Embryonic facial prominence (tissue), 1 donor: Measurements from ENCODE around the gene MED27.

ENCODE experiments used
- DNase-seq: peaks from one replicate; pipeline ENCODE4 v3.0.0-alpha.2; 2016; ENCODE audit errors: extremely low spot score

Gene MED27

DNA sequence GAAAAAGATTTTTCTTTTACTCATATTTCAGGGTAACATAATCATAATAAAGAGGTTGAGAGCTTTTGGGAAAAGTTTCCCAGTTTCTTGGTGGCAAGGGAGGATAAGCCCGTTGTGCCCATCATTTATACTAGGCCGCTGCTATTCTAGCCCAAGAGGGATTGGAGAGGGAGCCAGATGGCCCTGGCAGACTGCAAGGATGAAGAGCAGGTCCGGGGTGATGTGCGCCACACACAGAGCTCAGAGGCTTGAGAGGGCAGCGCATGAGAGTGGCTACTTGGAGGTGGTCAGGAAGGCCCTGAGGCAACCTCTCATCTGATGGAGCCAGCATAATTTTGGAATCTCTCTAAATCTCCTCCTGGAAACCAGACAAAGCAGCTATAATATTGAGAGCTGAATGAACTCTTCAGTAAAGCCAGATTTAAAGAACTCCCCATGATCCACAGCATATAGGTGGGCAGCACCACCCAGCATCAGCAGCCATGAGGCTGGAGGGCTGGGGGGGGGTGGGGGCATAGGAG is 110.1 kb downstream of the MED27 start:
- no peak for DNase-seq

DNA sequence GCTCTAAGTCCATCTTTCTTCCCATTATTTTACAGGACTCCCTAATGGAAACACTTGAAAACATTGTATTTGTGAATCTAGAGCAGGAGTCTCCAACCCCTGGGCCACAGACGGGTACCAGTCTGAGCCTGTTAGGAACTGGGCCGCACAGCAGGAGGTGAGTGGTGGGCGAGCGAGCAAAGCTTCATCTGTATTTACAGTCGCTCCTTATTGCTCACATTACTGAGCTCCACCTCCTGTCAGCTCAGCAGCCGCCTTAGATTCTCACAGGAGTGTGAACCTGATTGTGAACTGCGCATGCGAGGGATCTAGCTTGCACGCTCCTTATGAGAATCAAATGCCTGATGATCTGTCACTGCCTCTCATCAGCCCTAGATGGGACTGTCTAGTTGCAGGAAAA is 111.0 kb downstream of the MED27 start:
- no peak for DNase-seq

DNA sequence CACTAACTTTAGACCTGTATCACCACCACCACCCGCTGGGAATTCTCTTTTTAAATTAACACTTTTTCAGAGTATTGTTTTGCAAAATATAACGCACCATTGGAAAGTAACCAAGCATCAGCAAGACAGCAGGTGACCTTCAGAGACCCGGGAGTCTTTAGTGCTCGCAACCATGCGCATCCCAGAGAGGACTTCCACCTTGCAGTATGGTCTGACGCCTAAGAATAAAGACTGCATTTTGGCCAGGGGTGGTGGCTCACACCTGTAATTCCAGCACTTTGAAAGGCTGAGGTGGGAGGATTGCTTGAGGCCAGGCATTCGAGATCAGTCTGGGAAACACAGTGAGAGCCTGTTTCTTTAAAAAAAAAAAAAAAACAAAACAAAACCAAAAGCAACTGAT is 113.8 kb downstream of the MED27 start:
- no peak for DNase-seq

DNA sequence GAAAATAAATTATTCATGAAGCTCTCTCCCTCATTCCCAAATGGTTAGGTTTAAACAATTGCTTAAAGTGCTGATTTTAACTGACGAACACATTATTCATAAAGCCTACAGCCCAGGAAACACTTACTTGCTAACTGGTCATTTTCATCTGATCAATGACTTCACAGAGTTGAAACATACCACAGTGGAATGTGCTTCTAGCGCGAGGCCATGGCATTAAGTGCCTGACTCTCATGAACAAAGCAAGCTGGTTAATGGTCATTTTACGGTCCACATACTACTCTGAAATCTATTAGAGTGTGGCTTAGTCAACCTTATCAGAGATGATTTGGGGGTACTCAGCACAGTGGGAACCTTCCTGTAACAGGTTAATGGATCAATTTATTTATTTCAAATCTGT is 114.6 kb downstream of the MED27 start:
- no peak for DNase-seq

DNA sequence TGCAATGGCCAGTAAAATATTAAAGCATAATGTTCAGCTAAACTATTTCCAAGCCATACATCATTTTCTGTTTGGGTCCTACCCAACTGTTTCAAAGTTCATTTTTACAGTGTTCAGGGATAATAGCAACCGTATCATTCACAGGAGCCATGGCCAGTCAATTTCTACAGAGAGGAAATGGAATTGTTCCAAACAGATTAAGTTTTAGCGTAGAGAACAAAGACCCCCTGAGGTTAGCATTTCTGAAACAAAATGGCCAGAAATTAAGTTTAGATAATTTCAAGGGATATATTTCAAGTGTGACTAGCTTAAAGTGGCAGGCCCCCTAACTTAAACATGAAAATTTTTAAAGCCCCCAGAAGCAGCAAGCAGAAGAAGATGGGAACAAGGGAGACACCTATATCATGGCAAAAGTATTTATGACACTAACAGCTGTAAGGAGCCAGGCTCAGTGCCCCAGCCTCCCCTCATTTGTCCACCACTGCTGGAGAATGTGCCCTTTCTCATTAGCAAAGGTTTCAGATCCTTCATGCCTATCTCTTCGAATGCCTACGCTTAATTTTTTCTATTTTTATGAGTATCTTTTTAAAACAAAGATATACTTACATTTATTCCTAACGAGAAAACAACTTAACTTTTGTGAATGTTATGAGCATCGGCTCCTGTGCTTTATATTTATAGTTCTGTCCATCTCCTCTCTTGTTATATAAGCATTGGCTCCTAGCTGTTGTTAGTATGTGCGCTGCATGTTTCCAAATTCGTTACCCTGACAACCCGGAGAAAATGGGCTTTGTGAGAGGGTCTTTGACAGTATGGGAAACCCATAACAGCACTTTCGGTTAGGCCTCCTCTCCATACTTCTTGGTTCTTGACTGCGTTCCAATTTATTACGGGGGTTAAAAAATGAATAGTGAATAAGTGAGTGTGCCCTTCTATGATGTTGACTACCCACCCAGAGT is 116.3 kb downstream of the MED27 start:
- no peak for DNase-seq

DNA sequence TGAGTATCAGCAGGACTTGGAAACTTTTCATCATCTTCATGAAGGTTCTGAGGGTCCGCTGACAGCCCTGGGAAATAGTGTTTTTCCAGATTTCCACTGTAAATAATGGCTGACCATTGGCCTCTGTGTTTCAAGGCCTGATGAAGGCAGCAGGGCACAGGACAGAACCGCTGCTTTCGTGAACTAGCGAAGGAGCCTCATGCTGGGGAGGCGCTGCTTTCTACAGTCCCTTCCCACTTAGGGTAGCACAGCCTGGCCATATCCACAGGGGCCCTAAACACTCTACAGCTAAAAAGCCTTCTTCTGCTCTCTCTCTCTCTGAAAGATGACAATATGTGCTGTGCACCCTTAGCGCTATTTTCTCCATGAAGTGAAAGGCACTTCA is 118.2 kb downstream of the MED27 start:
- no peak for DNase-seq

DNA sequence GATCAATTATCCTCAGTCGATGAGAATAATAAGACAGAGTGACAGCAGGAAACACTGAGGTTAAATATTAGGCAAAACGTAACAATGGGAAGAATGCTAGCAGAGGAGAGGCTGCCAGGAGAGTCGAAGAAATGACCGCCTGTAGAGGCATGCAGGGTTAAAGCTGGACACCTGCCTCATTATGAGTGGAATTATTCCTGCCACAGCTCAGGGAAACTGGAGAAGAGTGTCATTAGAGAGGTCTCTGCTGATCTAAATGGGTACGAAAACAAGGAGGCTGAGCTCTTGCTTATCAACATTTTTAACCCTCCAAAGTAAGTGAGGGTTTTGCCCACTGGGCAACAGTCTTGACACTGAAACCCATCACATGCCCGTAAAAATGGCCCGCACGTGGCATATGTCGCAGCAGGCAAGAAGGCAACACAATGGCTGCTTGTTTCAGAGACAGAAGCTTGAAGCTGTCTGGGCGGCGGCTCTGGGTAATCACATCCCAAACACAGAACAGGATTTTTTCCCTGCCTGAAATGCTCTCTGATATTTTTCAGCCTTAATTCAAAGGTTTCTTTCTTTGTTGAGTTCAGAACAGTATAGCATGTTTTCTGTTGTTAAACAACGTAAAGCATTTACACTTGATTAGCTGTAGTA is 118.7 kb downstream of the MED27 start:
- DNase-seq, result no peak

DNA sequence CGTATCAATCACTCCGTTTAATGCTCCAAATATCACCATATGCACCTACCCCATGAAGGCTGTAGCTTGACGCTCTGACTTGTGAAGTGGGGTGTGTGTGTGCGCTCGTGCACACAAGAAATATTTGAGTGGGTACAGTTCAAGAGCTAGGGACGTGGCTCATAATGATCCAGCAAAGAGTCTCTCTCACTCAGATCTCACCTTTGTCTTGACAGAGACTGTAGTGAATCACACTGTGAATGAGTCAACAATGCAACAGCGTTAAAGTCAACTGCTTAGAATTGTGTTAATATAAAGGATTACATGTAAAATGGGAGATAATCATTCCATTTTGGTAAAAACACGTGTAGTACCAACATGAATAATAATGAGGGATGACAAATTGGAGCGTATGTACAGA is 119.4 kb downstream of the MED27 start:
- no peak for DNase-seq

DNA sequence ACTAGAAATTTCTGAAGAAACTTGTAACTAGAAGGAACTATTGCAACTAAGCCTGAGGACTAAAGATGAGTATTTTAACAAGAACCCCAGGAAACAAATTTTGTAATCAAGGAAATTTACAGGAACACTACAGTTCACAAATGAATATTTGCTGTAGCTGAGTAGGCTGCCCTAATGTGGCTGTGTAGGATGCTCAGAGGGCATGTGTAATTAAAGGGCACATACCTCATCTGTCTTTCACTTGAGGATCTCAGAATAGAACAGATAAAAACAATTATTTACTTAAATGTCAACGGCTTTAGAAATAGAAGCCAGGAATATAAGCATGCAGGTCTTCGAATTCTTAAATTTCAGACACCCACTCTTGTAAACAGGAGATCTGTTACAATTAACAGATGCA is 119.8 kb downstream of the MED27 start:
- DNase-seq, result no peak

DNA sequence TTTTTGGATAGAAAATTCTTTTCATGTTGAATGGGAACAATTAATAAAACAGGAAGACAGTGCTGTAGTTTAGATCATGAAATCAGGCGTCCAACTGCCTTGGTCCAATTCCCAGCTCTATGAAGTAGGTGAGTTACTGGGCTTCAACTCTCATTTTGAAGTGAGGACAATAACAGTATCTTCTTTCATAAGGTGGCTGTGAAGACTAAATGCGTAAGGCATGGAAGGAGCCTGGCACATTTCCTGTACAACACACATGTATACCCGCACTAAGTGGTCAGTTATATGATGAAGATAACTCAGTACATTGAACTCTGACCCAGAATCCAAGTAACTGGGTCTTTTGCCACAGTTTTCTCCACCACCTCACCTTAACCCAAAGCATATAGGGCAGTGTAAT is 120.6 kb downstream of the MED27 start:
- DNase-seq, result no peak

DNA sequence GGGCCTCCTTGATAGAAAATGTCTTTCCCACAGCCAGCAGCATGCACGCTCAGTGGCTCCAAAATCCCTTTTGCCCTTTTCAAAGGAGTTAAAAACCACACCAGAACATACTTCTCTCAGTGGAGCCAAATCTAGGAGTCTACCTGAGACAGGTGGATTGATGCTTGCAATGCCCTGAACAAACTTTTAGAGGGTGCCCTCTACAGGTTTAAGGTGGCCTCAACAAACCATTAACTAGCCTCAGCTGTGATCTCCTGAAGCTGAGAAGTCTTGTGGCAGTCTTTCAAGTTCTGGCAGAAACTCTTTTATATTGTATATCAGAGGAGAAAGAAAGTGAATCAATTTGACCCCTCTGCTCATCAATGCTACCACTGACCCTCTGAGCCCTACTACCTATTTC is 125.4 kb downstream of the MED27 start:
- no peak for DNase-seq

DNA sequence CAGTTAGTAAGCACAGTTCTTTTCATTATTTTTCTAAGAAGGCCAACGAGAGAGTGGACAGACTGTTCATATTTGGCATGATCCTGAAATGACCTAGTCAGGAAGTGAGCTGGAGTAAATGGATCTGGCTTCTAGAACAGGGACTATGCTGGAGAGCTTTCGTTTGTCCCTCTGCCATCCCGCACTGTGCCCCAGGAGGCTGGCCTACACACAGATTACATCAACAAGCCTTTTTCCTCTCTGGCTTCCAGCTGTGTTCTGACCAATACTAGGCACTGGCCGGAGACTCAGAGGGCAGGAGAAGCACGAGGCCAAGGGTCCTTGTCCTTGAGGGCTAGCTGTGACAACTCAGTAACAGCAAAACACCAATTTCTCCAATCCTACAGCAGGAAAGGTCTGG is 127.8 kb downstream of the MED27 start:
- no peak for DNase-seq

DNA sequence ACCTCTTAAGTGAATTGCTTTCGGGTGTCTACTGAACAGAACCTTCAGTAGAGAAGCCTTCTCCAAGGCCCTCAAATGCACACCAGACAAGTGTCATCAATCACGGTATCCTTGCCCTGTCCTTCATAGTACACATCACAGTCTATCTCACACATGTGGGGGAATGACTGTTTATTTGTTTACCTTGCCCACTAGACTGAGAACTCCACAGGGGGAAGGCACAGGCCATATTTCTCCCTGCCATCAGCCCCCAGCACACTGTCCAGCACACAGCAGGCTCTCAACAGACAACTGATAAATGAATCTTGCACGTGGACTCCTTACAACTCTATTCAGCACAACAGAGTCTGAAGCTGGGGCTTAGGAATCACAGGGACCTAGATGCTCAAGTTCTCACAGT is 128.5 kb downstream of the MED27 start:
- DNase-seq, result no peak

DNA sequence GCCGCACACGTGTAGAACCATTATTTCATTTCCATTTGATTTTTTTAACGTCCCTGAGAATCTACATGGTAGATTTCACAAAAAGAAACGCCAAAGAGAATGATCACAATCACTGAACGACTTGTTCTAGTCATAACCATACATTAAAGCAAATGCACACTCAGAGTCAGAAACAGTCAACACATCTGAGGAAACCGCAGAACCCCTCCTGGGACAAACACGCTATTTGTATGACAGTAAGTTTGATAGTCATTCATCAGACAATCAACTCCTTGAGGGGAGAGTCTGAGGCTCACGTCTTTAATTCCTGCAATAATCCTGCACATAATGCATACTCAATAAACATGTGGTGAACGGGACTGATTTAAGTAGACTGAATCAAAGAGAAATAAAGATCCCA is 129.2 kb downstream of the MED27 start:
- DNase-seq, result no peak

DNA sequence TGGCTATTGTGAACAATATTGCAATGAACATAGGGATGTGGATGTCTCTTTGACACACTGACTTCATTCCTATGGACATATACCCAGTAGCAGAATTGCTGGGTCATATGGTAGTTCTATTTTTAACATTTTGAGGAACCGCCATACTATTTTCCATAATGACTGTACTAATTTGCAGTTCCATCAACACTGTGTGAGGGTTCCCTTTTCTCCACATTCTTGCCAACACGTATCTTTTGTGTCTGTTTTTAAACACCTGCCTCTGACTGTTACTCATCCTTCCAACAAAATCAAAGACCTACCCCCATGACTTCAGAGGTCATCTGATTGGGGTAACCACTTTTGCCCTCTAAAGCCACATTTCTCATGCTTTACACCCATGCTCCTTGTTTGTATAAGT is 133.5 kb downstream of the MED27 start:
- no peak for DNase-seq

DNA sequence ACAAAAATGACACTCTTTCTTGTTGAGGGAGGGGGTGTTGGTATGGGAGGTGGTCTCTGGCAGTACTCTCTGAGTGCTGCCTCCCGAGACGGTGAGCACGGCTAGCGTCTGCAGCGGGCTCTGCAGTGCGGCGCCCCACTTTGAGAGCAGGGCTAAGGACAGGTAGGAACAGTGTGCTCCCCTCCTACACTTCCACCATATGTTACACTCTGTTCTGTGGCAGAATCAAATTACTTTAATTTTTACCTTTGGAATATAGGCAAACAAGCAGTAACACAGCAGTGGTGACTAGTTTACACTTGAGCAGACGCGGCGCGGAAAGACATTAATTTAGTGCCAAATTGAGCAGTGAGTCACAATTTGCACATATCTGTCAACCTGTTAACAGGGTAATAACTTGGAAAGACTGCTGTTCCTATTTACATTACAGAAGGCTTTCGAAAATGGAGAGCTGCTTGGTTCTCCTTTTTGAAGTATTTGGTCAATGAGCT is 136.3 kb downstream of the MED27 start:
- DNase-seq, result no peak

DNA sequence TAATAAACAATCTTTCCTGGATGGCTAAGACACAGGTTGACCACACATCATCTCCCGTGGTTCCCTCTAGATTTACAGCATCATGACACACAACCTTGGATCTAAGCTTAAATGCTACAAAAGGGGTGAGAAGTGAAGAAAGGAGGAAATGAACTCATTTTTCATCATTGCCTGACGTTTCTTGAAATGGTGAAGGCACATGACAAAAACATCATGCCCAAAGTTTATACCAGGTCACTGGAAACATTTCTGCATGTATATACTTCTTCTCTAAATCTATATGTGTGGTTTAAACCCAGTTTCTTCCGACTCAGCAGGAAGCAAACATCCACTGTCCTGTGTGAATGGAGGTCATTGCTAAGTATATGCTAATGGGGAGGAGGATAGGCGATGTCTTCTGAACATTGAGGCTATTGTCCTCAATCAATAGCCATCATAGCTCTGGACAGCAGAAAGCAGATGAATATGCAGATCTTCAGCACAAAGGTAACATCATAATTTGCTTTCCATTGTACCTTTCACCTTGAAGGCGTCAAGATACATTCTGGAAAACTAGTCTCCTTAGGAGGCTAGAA is 137.4 kb downstream of the MED27 start:
- DNase-seq, result no peak

DNA sequence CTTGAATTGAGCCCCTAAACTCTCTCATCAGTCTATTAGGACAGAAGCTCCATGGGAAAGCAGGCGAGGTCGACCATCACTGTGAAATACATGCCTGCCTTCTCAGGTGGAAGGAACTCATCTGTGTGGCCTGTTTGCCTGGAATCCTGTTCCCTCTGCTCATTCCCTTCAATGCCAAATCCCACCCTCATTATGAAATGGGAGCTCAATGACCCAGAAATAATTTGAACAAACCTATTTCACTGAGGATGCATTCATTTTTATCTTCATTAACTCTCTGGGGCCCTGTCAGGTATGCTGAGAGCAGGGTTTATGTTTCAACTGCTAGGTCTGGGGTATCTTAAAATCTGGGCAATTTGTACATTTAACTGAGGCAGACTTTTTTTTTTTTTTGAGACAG is 142.2 kb downstream of the MED27 start:
- no peak for DNase-seq

DNA sequence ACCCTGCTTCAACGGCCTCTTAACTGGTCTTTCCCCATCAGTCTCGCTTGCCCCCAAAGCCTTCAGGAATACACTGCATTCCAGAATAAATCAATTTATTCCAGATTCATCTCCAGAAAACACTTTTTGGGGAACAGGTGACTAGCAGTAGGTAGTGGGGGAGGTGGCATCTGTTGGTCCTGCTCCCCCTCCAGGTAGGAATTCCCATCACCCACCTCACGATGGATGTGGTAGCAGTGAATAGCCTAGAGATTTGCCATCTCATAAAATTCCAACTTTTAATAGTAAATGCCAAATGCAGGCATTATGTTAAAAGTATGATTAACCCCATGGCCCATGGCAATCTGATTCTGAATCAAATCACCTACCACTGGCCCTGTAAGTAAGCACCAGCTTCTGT is 142.7 kb downstream of the MED27 start:
- no peak for DNase-seq

DNA sequence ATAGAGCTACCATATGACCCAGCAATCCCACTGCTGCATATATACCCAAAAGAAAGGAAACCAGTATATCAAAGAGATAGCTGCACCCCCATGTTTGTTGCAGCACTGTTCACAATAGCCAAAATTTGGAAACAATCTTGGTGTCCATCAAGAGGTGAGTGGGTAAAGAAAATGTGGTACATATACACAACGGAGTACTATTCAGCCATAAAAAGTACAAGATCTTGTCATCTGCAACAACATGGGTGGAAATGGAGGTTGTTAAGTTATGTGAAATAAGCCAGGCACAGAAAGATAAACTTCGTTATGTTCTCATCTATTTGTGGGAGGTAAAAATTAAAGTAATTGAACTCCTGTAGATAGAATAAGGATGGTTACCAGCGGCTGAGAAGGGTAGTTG is 145.0 kb downstream of the MED27 start:
- no peak for DNase-seq

DNA sequence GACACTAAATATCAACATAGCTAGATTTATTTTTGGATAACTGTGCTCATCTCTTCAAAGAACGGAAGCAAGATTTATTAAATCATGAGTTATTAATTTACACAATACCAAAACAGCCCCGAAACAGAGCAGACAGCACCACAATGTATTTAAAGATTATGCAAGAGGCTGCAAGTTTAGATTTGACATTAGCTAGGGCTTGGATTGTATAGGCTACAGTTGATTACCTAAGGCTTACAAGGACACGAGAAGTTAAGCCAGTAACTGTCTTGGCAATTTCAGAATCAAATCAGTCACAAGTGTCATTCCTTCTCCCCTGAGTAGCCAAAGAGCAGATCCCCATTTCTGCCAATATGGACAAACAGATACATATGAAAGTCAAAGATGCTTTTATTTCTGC is 152.6 kb downstream of the MED27 start:
- no peak for DNase-seq

DNA sequence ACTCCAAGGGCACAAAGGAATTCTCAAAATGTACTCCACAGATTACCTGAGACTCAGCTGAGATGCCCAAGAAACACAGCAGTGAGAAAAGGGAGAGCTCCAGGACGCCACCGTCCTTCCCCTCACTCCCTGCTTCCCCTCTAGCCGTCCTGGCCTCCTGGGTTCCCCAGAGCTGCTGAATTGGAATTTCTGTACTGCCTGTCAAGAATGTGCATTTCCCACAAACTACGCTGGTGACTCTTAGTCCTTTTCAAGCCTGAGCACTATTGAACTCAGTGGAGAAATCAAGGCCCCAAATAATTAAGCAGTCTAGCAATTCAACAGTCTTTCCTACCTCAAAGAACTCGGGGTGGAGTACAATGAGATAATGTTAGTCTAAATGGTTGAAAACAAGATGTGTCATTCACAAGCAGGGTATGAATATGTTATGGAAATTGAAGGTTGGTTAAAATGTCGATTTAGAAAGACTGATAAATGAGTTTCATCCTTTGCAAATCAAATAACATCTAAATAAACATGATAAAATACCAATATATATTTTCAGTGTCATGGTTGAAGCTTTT is 153.2 kb downstream of the MED27 start:
- no peak for DNase-seq
